ENCODE data around the gene MST1R.
"Not testable (repeated sequence)": the region's sequence is repeated elsewhere in the genome, so short reads cannot be mapped to it uniquely, and the experiment has no call there.

The MST1R gene

DNA sequence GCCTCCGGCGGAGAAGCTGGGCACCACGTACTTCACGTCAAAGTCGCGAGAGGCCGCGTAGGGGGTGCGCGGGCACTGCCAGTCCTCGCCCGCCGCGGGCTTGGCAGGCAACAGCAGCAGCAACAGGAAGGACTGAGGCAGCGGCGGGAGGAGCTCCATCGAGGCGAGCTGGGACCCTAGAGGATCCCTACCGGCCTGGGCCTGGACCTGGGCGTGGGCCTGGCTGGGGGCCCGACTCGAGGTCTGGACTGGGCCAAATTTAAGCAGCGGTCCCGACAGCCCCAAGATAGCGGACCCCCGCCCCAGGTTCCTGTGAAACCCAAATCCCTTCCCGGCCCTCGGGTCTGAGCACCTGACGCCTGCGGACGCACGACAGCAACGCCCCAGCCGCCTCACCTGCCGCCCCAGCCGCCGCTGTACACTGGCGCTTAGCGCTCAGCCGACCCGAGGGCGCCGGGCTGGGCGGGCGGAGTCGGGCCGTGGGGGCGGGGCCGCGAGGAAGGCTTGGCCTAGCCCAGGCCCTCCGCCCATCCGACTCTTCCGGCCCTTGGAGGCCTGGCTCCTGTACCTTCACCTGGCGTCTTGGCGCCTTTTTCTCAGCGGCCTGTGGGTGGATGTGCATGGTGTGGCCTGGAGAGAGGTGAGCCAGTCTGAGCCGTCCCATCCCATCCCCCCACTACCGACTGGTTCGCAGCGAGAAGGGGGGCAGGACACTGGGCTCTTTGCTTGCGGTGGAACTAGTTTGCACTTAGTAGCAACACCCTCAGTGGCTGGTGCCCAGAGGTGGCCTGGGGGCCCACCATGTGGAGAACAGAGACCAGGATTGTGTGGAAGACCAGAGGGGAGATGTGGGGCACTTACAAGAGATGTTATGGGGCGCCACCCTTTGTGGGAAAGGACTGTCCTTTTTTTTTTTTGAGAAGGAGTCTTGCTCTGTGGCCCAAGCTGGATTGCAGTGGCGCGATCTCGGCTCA is at the start of gene MST1R:
Gene MST1R, minus strand, starts transcription at position 423 of the 974 bp plus-strand sequence. Its CDS starts 264 bp downstream, at position 159.
- DNase-seq, result no peak

DNA sequence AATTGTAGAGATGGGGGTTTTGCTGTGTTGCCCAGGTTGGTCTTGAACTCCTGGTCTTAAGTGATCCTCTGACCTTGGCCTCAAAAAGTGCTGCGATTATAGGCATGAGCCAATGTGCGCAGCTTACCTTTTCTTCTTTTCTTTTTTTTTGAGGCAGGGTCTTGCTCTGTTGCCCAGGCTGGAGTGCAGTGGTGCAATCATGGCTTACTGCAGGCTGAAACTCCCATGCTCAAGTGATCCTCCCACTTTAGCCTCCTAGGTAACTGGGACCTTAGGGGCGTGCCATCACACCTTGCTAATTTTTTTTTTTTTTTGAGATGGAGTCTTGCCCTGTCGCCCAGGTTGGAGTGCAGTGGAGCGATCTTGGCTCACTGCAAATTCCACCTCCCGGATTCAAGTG is 49.3 kb upstream of the MST1R start:
- no peak for DNase-seq

DNA sequence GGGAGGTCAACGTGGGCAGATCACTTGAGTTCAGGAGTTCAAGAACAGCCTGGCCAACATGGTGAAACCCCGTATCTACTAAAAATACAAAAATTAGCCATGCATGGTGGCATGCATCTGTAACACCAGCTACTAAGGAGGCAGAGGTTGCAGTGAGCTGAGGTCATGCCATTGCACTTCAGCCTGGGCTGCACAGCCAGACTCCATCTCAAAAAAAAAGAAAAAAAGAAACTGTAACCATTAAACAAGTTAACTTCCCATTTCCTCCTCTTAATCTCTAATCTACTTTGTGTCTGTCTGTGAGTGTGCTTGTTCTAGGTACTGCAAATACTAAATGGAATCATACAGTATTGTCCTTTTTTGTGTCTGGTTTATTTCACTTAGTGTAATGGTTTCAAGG is 39.0 kb upstream of the MST1R start:
- no peak for DNase-seq

DNA sequence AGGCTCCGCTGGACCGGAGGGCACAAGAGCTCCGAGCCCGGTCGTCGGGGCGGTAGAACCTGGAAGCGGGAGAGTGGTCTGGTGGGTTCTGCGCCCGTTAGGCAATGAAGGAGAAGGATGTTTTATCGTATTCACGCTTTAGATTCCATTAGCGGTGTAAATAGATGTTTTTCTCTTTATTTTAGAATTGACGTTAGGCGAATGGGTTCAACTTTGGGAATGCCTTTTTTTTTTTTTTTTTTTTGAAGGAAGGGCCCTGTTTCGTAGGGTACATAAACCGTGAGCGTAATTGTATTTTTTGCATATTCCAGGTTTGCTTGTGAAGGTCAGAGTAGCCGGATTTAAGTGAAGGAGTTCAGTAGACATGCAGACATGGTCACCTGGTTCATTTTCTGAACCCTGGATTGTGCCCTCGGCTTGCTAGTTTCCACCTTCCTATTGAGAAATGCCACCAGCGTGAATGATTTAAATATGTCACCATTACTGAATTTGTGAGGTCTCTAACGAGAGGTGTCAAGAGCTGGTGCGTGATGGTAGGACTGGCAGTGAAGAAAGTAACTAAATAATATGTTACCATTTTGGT is 37.1 kb upstream of the MST1R start:
- no peak for DNase-seq

DNA sequence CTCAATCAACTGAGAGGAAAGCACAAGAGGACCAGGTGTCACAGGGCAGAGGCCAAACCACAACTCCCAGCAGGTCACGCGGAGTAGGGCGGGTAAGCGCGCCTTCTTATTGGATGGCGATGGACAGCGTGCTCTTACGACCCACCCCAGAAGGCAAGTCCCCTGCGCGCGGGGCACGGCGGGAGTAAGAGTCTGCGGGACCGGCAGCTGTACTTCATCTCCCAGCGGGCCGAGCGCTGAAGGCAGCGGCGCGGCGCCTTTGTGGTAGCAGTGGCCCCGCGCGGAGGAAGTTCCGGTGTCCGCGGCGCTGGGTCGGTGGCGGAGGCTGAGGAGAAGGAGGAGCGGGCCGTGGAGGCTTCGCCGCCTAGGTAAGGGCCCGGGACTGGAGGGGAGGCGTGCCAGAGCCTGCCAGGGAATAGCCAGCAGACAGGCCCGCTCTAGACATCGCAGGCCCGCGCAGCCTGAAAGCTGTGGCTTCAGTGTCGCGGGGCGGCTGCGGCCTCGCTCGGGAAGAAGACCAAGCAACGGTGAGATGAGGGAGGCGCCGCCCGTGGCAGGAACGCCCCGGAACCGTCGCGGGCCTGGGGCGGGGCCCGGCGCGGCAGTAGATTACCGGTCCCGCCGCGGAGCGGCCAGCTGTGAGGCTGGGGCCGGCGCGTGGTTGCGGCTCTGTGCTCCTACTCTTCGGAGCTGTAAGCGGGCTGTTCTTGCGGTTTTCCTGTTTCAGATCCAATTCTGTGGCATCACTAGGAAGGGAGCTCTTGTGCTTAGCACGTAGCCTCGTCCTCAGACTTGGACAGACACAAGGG is 36.4 kb upstream of the MST1R start, which contains the start of gene RBM6:
Gene RBM6, plus strand, starts transcription at position 293 of the 809 bp plus-strand sequence. CDS start 22,492 bp downstream, outside the sequence.
- DNase-seq, result peak; percentile 84

DNA sequence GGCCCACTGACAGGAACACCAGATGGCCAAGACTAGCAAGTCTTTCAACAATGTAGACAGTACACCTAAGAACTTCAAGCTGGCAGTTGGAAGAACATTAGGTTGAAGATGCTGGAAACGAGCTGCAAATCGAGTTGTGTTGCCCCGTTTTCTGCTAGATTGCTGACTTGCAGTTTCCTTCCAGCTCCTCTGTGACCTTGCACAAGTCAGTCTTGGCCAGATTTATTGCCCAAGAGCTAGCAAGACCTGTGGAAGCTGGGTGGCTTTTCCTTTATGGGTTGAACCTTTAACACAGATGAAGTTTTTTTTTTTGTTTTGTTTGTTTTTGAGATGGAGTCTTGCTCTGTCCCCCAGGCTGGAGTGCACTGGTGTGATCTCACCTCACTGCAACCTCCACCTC is 33.4 kb upstream of the MST1R start:
- DNase-seq, result no peak

DNA sequence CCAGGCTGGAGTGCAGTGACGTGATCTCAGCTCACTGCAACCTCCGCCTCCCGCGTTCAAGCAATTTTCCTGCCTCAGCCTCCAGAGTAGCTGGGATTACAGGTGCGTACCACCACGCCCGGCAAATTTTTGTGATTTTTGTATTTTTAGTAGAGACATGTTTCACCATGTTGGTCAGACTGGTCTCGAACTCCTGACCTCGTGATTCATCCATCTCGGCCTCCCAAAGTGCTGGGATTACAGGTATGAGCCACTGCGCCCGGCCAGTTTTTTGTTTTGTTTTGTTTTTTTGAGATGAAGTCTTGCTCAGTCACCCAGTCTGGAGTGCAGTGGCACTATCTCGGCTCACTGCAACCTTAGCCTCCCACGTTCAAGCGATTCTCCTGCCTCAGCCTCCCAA is 28.6 kb upstream of the MST1R start:
- not testable (repeated sequence) for DNase-seq

DNA sequence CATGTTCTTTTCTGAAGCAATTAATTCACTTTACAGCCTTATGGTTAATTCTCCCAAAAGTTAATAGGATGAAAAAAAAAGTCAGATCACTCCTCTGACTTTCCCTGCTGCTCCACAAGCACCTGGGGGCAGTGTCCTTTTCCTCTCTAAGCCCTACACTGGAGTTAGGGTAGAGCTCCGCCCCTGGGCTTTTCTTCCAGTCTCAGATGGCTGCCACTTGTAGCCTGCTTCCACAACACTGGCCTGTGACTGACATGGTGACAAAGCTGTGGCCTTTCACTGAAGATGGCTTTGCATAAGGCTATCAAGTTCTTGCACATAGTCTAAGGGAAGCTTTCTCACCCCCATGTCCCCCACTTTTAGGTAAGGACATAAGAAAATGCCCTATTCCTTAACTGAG is 27.2 kb upstream of the MST1R start:
- no peak for DNase-seq

DNA sequence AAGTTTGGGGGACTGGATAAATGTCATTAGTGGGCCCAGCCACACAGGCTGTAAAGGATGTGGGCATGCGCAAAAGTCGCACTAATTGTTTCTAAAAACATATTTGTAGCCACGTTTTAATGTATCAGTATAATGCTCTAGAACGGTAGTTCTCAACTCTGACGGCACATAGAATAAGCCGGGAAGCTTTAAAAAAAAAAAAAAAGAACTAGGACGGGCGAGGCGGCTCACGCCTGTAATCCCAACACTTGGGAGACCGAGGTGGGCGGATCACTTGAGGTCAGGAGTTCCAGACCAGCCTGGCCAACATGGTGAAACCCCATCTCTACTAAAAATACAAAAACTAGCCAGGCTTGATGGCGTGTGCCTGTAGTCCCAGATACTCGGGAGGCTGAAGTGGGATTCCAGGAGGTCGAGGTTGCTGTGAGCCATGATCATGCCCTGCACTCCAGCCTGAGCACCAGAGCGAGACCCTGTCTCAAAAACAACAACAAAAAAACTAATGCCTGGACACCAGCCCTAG is 26.6 kb upstream of the MST1R start:
- DNase-seq, result no peak

DNA sequence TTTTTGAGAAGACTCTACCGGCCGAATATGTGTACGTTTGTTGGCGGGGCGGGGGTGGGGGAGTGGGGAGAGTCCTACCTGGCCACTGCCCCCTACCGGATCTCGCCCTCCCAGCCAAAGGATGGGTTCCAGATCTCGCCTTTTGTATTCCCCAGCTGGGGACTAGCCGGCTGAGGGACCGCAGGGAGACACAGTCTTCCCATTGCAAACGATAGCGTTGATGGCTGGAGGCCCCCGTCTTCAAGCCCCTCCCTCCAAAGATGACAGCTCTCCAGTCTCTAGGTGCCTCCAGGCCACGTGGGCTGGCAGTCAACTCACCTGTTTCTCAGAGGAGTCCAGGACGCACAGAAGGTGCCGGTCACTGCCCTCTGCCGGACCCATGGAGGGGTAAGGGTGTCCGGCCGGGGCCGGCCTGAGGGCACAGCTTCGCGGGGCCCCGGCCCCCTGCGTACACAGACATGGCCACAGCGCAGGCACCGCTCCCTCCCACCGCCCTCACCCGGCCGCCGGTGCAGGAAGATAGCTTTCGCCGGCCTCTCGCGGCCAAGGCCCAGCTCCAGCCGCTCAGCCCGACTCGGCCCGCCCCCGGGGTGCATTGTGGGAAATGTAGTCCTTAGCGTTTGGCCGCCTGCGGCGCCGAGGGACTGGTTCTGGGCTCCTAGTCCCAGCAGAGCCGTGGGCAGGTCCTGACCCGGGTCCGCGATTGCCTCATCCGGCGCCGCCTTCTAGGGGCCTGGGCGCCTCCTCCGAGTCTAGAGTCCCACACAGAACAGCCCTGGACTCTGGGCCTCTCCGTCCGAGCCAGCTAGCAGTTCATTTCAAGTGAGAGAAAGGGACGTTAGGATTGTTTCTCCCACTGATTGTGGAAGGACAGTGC is 25.9 kb upstream of the MST1R start, which contains the start of gene MON1A:
Gene MON1A, minus strand, starts transcription at position 521 of the 877 bp plus-strand sequence. CDS start 16,465 bp downstream, outside the sequence.
- peak; percentile 35 for DNase-seq

DNA sequence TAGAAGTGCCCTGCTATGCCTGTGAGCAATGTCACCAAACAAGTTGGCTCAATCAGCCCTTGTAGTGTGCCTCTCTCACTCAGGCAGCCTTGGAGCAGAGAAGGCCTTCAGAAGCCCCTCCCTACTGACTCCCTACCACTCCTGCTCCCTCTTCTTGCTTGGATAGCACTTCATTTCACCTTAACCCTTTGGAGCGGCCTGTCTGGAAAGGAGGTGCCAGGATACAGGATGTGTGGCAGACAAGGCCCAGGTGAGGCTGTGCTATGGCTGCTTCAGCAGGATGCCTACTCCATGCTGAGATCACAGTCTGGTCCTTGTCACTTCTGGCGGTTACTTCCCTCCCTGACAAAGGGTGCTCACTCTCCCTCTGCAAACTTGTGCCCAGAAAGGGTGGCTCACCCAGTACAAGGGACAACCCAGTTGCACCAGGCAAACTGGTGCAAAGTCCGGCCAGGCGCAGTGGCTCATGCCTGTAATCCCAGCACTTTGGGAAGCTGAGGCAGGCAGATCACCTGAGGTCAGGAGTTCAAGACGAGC is 24.9 kb upstream of the MST1R start:
- DNase-seq, result no peak

DNA sequence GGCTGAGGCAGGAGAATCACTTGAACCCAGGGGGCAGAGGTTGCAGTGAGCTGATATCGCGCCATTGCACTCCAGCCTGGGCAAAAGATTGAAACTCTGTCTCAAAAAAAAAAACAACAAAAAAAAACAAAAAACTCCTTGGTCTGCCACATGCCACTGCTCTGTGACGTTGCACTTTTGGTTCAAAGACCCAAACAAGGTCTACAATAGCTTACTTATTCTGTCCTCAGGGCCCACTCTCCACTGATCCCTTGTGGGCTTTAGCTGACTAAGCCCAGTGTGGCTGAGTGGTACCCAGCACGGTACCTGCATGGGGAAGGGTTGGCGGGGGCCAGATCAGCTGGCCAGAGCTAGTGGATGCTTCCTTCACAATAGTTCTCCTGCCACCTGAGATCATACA is 24.1 kb upstream of the MST1R start:
- DNase-seq, result no peak

DNA sequence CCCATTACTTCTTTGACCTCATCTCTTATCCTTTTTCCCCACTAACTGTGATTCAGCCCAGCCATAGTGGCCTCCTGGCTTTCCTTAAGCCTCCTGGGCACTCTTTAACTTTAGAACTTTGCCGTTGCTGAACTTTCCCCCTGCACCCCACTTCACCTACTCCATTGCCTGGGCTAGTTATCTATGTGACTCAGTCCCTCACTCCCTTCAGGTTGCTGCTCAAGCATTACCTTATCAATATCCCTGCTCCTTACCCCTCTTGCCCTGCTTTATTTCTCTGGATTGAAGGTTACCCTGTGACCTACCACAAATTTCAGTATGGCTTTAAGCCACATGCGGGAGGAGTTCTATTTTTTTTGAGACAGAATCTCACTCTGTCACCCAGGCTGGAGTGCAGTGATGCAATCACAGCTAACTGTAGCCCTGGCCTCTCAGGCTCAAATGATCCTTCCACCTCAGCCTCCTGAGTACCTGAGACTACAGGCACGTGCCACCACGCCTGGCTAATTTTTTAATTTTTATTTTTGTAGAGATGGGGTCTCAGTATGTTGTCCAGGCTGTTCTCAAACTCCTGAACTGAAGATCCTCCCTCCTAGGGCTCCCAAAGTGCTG is 22.6 kb upstream of the MST1R start:
- no peak for DNase-seq

DNA sequence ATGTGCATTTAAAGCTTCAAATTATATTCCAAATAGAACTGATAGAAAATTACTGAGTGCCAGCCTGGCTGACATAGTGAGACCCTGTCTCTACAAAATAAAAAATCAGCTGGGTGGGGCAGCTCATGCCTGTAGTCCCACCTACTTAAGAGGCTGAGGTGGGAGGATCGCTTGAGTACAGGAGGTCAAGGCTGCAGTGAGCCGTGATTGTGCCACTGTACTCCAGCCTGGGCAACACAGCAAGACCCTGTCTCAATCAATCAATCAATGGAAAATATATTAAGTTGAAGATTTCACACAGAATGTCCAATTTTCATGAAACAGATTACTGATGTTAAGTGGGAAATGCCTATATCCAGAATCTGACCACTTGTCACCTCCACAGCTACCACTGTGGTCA is 21.8 kb upstream of the MST1R start:
- DNase-seq, result no peak

DNA sequence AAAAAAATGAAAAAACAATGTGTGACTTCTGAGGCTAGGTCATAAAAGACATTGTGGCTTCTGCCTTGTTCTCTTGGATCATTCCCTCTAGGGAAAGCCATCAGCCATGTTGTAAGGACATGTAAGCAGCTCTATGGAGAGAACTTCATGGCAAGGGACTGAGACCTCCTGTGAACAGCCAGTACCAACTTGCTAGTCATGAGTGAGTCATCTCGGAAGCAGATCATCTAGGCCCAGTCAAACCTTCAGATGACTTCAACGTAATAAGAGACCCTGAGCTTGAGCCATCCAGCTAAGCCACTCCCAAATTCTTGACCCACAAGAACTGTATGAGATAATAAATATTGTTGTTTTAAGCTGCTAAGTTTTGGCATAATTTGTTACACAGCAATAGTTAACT is 21.0 kb upstream of the MST1R start:
- no peak for DNase-seq

DNA sequence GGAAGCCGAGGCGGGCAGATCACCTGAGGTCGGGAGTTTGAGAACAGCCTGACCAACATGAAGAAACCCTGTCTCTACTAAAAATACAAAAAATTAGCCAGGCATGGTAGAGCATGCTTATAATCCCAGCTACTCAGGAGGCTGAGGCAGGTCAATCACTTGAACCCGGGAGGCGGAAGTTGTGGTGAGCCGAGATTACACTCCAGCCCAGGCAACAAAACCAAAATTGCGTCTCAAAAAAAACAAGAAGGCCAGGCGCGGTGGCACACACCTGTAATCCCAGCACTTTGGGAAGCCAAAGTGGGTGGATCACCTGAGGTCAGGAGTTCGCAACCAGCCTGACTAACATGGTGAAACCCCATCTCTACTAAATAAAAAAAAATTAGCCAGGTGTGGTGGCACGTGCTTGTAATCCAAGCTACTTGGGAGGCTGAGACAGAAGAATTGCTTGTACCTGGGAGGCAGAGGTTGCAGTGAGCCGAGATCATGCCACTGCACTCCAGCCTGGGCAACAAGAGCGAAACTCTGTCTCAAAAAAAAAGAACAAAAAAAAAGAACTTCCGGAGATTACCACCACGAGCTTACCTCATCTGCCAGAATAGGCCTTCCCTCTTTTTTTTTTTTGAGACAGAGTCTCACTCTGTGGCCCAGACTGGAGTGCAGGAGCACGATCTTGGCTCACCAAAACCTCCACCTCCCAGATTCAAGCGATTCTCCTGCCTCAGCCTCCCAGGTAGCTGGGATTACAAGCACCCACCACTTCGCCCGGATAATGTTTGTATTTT is 14.3 kb upstream of the MST1R start:
- not testable (repeated sequence) for DNase-seq

DNA sequence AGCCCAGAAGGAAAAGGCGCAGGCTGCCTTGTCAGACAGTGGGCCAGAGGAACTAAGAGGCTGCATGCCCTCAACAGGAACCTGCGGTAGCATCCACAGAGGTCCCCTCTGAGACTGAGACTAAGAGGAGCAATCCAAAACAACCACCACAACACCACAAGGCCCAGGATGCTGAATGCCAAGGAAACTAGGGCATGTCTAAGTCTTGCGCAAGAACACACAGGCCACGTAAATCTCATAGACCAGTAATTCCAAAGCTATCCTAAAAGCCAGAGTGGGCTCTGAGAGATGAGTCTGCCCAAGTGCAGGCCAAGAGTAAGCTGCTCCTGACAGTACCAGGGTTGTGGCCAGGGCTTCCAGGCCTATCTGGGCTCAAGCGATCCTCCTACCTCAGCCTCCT is 13.0 kb upstream of the MST1R start:
- no peak for DNase-seq

DNA sequence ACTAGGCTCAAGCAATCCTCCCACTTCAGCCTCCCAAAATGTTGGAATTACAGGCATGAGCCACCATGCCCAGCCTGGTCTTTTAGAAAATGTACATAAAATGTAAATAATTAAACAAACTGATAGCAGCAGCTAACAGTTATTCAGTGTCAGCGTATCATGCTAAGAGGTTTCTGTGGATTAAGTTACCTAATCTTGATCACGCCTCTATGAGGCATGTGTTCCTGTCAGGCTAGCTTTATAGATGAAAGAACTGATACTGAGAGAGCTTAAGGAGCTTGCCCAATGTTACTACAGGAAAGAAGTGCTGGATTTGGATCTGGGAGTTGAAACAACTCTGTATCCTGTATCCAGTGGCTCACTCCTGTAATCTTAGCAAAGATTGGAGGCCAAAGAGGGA is 11.2 kb upstream of the MST1R start:
- no peak for DNase-seq

DNA sequence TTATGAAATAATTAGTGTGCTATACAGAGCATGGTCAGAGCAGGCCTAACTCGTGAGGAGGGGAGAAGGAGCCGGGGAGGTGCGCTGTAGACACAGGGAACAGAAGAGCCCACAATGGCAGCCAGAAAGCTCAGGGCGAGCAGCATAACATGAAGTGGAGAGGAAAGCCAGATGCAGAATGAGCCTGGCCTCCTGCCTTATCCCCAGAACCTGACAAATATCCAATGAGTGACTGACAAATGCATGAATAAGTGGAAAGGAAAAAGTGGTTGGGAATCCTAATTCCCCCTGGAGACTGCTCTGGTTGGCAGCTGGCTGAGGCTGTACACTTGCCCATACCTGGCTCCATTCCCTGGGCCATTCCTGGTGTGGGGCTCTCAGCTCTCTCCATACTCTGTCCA is 9.2 kb upstream of the MST1R start:
- DNase-seq, result peak; percentile 33

DNA sequence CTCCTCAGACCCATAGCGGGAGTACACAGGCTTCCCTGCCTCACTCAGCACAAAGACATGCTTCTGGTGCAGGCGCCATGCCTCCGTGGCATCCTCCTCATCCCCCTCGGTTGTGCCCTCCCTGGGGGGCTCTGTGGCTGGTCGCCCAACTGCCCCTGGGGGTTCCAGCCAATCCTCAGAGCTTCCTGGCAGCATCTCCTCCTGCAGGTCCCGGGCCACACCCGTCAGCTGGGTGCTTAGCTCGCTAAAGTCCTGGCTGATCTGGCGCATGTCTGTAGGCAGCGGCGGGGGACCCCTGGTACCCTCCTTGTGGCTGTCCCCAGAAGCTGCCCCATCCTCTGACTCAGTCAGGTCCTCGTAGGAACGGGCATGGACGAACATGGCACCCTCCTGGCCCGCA is 7.9 kb upstream of the MST1R start:
- DNase-seq, result no peak

DNA sequence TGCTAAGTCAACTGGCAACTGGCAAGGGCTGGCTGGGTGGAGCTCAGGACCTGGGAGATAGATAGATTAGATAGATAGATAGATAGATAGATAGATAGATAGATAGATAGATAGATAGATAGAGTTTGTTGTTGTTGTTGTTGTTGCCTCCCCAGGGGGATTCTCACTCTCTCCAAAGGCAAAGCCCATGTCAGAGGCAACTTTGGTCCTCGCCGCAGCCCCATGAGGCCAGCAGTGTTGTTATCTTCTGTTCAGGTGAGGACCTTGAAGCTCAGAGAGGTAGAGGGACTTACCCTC is 7.4 kb upstream of the MST1R start:
- no peak for DNase-seq

Data from NCI-H2171 (cell line).